CMK (cell line): Measurements from ENCODE around the gene PHTF1.

Experiments
- DNase-seq: peaks from one replicate; pipeline ENCODE4 v3.0.0-alpha.2; 2010; ENCODE audit warnings: low read depth

Gene PHTF1

DNA sequence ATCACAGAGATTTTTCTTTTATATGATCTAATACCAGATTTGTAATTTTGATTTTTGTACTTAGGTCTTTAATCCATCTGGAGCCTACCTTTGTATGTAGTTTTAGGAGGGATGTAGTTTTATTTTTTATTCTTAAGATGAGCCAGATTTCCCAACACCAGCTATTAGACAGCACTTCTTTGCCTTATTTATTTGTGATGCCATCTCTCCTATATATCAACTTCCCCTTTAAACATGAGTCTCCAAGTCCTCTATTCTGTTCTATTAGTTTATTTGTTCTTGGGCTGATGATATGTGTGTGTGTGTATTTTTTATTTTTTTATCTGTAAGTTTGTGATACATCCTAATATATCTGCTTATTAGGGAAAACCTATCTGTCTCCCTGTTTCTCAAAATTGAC is 94.2 kb downstream of the PHTF1 start:
- DNase-seq = no peak

DNA sequence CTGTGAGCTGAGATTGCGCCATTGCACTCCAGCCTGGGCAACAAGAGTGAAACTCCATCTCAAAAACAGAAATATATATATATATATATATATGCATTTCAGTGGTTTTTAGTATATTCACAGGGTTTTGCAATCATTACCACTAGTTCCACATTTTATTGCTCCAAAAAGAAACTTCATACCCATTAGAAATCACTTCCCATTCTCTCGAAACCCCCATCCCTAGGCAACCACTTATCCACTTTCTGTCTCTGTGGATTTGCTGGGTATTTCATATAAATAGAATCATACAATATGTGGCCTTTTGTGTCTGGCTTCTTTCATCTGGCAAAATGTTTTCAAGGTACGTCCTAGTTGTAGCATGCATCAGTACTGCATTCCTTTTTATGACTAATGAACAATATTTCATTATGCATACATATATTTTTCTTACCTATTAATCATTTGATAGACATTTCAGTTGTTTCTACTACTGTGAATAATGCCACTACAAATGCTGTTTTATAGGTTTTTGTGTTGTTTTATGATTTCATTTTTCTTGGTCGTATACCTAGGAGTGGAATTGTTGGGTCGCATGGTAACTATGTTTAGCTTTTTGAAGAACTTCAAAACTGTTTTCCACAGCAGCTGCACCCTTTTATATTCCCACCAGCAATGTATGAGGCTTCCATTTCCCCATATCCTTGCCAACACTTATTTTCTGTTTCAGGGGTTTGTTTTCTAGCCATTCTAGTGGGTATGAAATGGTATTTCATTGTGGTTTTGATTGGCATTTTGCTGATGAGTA is 95.9 kb downstream of the PHTF1 start:
- DNase-seq = no peak

DNA sequence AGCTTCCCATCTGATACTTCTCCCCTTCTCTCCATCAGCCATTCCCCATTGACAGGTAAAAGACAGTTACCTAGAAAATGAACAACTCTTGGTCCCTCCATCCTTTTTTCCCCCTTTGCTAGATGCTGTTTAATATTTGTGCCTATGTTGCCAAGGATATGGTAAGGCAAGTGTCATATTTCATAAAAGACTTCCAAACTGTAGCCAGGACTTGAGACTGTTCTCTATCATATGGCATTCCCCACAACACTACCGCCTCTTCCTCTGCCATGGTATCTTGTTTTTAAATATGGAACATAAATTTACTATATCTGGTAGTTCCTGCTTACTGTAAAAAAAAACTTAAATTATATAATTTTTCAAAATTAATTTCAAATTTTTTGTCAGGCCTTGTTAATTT is 97.2 kb downstream of the PHTF1 start:
- DNase-seq = no peak

DNA sequence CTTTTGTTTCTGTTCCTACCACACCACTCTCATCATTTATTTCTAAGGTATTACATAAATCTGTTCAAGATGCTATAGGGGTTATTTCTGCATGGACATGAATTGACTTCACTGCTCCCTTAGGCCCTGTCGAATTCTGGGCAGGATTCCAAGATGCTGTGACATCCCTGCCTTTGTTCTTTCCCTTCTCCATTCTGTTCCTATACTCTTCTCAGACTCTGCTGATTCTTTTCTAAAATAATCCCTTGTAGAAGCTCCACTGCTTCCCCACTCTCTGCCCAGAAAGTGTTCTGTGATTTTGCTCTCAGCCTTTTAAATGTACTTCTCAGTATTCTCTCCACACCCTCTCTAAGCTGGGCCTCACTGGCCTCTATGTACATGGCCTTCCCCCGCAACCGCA is 99.2 kb downstream of the PHTF1 start:
- DNase-seq = no peak

DNA sequence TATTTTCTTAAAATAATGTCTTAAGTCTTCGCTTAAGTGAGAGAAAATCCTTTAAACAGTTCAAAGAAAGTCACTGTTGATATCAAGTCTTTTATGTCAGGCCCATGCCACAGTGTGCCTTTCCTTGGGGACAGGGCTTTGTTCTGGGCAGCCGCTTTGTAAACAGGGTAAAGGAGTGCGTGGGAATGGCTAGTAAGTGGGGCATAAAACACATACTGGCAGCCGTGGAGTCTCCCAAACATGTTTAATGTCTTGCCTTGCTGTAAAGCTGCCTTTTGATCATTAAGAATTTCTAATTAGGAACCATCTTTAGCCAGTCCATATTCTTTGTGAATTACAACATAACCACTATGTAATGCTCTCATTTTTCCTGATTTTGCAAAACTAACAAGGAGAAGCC is 99.7 kb downstream of the PHTF1 start:
- no peak for DNase-seq

DNA sequence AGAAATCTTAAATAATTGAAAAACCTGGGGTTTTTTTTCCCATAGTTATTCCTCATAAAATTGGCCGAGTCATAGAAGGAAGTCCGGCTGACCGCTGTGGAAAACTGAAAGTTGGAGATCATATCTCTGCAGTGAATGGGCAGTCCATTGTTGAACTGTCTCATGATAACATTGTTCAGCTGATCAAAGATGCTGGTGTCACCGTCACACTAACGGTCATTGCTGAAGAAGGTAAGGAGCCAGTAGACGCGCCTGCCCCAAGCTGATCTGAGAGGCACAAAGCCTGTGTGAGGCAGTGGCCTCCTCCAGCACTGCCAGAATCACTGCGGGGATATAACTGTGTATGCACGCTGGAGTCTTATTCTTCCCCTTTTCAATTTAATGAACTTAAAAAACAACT is 100.3 kb downstream of the PHTF1 start:
- DNase-seq = no peak

DNA sequence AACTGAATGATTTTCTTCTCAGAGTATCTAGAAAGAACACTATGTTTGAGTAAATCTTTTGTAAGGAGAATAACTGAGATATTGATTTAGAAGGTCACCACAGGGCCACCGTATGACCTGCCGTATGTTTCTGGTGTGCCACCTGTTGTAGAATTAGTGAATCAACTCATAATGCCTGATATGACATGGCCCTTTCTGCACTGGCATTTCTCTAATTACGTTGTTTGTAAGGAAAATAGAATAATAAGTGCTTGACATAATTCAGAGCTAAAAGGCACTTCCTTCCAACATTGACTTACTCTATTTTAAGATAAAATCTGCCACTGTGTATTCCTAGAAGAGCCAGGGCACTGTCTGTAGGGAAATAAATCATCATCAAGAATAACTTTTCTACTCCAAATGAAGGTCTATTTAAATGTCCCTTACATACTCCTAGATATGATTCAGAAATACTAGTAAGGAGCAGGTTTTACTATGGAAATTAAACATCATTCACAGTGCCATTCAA is 101.7 kb downstream of the PHTF1 start:
- DNase-seq = no peak

DNA sequence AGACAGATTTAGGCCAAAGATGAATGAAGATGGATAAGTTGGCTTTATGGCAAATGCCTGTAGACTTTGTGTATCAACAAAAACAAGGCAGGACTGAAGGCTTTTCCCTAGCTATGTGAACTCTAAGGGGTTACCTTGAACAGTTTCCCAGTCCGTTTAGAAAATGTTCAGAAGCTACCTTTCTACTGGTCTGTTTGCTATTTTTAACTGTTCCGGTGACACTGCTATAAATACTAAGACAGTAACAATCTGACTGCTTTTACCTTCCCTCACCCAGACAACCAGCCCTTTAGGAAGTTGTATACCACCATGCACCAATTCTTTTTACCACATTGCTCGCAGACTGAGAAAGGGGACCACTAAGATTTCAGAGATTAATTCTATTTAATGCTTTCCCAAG is 102.2 kb downstream of the PHTF1 start:
- DNase-seq = no peak

DNA sequence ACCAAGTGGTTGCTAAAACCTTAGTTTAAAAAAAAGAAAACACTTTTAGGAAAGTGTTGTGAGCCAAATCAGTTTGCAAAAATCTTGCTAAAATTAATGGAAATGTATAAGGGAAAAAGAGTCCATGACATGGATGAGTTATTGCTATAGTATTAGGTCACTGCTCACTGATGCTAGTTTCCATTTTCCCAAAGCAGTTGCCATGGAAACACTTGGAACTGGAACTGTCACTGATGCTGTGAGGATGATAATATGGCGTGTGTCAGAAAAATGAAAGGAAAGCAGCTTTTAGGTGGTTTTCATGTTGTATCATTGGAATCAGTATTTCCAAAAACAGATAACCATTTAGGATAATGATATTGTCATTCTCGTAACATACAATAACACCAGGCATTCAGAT is 104.4 kb downstream of the PHTF1 start:
- DNase-seq = no peak

DNA sequence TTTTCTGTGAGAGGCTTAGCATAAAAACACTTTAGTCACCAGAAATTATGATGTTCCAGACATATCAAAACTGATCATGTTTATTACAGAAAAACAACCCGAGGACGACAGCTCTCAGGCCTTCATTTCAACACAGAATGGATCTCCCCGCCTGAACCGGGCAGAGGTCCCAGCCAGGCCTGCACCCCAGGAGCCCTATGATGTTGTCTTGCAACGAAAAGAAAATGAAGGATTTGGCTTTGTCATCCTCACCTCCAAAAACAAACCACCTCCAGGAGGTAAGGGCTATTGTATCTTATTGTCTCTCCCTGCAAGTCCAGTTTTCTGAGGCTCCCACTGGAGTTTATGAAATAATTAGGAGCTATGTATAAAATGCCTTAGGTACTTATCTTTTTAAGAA is 105.5 kb downstream of the PHTF1 start:
- no peak for DNase-seq

DNA sequence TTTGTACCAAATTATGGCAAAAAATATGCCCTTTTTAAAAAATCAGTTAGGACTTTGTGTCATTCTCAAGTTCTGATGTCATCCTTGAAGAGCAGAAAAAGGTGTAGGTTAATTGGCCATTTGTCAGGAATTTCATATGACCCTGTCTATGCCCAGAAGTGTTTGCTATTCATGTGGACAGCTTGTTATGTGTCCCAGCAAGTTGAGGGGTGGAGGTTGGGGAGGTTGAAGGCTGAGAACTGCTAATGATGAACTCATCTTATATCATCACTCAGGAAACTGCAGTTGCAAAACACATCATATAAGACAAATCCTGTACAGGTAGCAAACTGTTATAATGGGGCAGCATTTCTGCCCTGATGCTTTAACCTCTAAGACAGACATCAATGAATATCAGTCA is 106.5 kb downstream of the PHTF1 start:
- DNase-seq = no peak

DNA sequence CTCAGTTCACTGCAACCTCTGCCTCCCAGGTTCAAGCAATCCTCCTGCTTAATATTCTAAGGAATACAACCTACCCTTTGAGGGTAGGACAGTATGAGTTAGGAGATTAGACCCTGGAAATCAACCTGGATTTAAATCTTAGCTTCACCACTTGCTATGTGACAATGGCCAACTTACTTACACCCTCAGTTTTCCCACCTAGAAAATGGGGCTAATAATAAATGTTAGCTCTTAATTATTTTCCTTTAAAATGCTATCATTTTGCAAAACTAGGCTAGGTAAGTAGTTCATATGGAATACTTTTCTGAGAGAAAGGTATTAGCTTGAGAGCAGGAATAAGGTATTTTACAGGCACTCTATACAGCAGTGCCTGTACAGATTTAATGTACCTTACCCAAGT is 110.8 kb downstream of the PHTF1 start:
- no peak for DNase-seq

DNA sequence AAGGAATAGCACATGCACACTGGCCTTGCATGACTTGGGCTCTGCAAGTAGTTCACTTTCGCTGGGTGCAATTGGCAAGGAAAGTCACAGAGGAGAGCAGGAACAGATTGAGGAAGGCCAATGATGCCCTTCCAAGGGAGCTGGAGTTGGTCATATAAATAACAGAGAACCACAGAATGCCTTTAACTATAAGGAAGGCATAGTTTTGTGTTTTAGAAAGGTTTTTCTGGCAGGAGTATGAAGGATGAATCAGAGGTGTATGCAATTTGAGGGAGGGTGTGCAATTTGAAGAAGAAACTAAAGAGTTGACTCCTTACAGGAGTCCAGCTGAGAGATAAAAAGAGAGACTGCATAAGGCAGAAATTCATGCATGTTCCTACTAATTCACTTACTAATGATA is 112.1 kb downstream of the PHTF1 start:
- DNase-seq = no peak
